ENCODE data around the gene CMTM4. TPM values are rescaled to one million over a fixed set of nuclear protein-coding genes. Genes with fewer than 3 reads are reported as not detected.

The CMTM4 gene
- total and polyA plus RNA-seq, 2 of the 4 experiments (the other 2 are of a cell fraction): 9.0 to 14.5 TPM

DNA sequence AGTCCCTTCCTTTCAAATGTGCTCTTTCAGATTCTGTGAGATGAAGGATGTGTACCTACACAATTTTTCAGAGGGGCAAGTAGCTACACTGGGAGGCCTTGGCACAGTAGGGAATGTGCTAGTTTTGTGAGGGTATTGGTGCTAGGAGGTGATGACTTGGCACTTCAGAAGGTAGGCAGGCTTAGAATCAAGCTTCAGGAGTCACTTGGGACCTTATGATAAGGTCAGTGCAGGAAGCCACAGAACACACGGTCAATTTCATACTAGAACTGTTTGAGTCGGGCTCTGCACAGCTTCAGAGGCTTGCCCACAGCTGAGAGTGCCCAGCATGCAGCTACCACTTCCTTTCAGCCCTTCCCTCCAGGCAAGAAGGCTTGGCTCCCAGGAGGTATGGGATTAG, 124.2 kb downstream of the CMTM4 start:
- H3K4me2 ChIP-seq (ENCODE audit: low read depth, low read length): no peak overlapping the region
- H2BK20ac ChIP-seq (ENCODE audit: low read depth, low read length): no peak overlapping the region
- peaks cover 8% of the 10 kb centered on the region for H3K4me1 ChIP-seq (ENCODE audit: control insufficient read depth, insufficient read depth, low read length)
- no peak overlapping the region for H2BK5ac ChIP-seq (ENCODE audit: low read depth, low read length, poor library complexity, severe bottlenecking)
- peaks cover 2% of the 10 kb centered on the region; the same call in 1 of the 2 replicates for H3K36me3 ChIP-seq (ENCODE audit: control insufficient read depth, insufficient read depth, low read length)
- no peak overlapping the region for H3K56ac ChIP-seq (ENCODE audit: extremely low read depth, insufficient read depth, low read length)
- H3K27me3 ChIP-seq (ENCODE audit: control insufficient read depth, insufficient read depth, low read length): peaks cover 3% of the 10 kb centered on the region
- no peak overlapping the region for H4K91ac ChIP-seq (ENCODE audit: insufficient read depth, low read depth, low read length)
- H3K79me1 ChIP-seq (ENCODE audit: low read depth in 1 of 2, low read length in 2 of 2): no peaks in the 10 kb centered on the region
- in situ Hi-C loops (cut with MboI; ENCODE audit: low sequenced_read_pairs) (no loop called here), intact Hi-C loops (cut with micrococcal nuclease) (no loop called here), dilution Hi-C loops (cut with HindIII; ENCODE audit: low sequenced_read_pairs, unreplicated experiment) (no loop called here)
- no peak overlapping the region; the same call in 1 of the 2 replicates for H2AK5ac ChIP-seq (ENCODE audit: low read depth, low read length)
- H2AFZ ChIP-seq (replicated peaks; ENCODE audit: low read length, poor library complexity): no peak overlapping the region
- TF ChIP-seq RCOR1 (IDR thresholded peaks at IDR 0.05; ENCODE audit: insufficient replicate concordance, low read length) (no peak), CEBPB (IDR thresholded peaks at IDR 0.05; ENCODE audit: low read depth, low read length) (no peak), POLR2A (IDR thresholded peaks at IDR 0.05; ENCODE audit: low read depth, low read length) (no peak), MAFK (IDR thresholded peaks at IDR 0.05; ENCODE audit: low read depth, low read length) (no peak), CHD1 (IDR thresholded peaks at IDR 0.05; ENCODE audit: low read depth, low read length) (no peak), RFX5 (IDR thresholded peaks at IDR 0.05; ENCODE audit: low read depth, low read length) (no peak), NFE2L2 (IDR thresholded peaks at IDR 0.05; ENCODE audit: low read depth, low read length) (no peak), BHLHE40 (IDR thresholded peaks at IDR 0.05; ENCODE audit: low read depth, low read length) (no peak), FOS (IDR thresholded peaks at IDR 0.05; ENCODE audit: low read depth, low read length) (no peak), RAD21 (IDR thresholded peaks at IDR 0.05; ENCODE audit: low read length) (no peak)
- TF ChIP-seq, protein P1, sequence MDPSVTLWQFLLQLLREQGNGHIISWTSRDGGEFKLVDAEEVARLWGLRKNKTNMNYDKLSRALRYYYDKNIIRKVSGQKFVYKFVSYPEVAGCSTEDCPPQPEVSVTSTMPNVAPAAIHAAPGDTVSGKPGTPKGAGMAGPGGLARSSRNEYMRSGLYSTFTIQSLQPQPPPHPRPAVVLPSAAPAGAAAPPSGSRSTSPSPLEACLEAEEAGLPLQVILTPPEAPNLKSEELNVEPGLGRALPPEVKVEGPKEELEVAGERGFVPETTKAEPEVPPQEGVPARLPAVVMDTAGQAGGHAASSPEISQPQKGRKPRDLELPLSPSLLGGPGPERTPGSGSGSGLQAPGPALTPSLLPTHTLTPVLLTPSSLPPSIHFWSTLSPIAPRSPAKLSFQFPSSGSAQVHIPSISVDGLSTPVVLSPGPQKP (IDR thresholded peaks at IDR 0.05; ENCODE audit: borderline replicate concordance, low read depth, low read length): no peak
- TF ChIP-seq, protein P2, sequence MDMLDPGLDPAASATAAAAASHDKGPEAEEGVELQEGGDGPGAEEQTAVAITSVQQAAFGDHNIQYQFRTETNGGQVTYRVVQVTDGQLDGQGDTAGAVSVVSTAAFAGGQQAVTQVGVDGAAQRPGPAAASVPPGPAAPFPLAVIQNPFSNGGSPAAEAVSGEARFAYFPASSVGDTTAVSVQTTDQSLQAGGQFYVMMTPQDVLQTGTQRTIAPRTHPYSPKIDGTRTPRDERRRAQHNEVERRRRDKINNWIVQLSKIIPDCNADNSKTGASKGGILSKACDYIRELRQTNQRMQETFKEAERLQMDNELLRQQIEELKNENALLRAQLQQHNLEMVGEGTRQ (IDR thresholded peaks at IDR 0.05; ENCODE audit: low read depth, low read length): no peak
- TF ChIP-seq, protein P3, sequence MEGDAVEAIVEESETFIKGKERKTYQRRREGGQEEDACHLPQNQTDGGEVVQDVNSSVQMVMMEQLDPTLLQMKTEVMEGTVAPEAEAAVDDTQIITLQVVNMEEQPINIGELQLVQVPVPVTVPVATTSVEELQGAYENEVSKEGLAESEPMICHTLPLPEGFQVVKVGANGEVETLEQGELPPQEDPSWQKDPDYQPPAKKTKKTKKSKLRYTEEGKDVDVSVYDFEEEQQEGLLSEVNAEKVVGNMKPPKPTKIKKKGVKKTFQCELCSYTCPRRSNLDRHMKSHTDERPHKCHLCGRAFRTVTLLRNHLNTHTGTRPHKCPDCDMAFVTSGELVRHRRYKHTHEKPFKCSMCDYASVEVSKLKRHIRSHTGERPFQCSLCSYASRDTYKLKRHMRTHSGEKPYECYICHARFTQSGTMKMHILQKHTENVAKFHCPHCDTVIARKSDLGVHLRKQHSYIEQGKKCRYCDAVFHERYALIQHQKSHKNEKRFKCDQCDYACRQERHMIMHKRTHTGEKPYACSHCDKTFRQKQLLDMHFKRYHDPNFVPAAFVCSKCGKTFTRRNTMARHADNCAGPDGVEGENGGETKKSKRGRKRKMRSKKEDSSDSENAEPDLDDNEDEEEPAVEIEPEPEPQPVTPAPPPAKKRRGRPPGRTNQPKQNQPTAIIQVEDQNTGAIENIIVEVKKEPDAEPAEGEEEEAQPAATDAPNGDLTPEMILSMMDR (conservative IDR thresholded peaks at IDR 0.05; ENCODE audit: low read depth, low read length): no peak
- H4K5ac ChIP-seq (ENCODE audit: low read depth, low read length): no peak overlapping the region
- ChIA-PET CTCF (no interaction called here), POLR2A (ENCODE audit: unreplicated experiment) (no interaction called here)
- no peak overlapping the region for H4K8ac ChIP-seq (ENCODE audit: low read depth in 2 of 2, low read length in 2 of 2)
- H3K4me3 ChIP-seq (ENCODE audit: insufficient read depth, low read depth, low read length): no peak overlapping the region
- no peak overlapping the region for H2BK15ac ChIP-seq (ENCODE audit: low read depth, low read length)
- ATAC-seq (ENCODE audit: low read depth) (no peak), DNase-seq (no peak)
- no peak overlapping the region for H3K9ac ChIP-seq (ENCODE audit: low read depth, low read length)
- H2BK120ac ChIP-seq (ENCODE audit: low read depth, low read length): no peak overlapping the region
- no peak overlapping the region for H2AK9ac ChIP-seq (replicated peaks; ENCODE audit: low read depth, low read length, poor library complexity)
- no CpG with 5 or more reads among the region's 2 CpGs for WGBS, 2 experiments (ENCODE audit: extremely low coverage in 2 of 2, insufficient read length in 1 of 2)
- peaks cover 8% of the 10 kb centered on the region for H3K9me1 ChIP-seq (ENCODE audit: insufficient read depth, low read length)
- no peak overlapping the region for H3K14ac ChIP-seq (replicated peaks; ENCODE audit: low read depth, low read length)
- H4K20me1 ChIP-seq (ENCODE audit: insufficient read depth, low read length): peaks cover 6% of the 10 kb centered on the region; the same call in 1 of the 2 replicates
- no peak overlapping the region for H3K27ac ChIP-seq (ENCODE audit: insufficient read depth, low read length)
- no peak overlapping the region for H3K4ac ChIP-seq (ENCODE audit: low read depth, low read length)
- no peak overlapping the region for H3K23ac ChIP-seq (ENCODE audit: low read depth, low read length)
- no peak overlapping the region for H3K18ac ChIP-seq (ENCODE audit: low read depth, low read length)
- no peaks in the 10 kb centered on the region for H3K9me3 ChIP-seq (ENCODE audit: control insufficient read depth, insufficient read depth, low read length)
- BruUV-seq (replicated peaks): no TSS peak

All from IMR-90 (cell line).